B cell (primary cell): Measurements from ENCODE around the gene VPS13D. TPM values are rescaled to one million over a fixed set of nuclear protein-coding genes. Genes with fewer than 3 reads are reported as not detected.

ENCODE experiments used
- ATAC-seq: fragments of 200-7000 bp; cut with Tn5 transposase; one replicate; pipeline ENCODE4 v1.10.0; 2021; ENCODE audit warnings: low read depth, mild to moderate bottlenecking, moderate number of reproducible peaks, moderate library complexity
- CTCF ChIA-PET: fragments of 350-600 bp; sonication (Branson Sonifier 250); formaldehyde crosslinking; loops from one replicate; lab custom pipeline; 2021; ENCODE audit warnings: antibody characterized with exemption, inconsistent platforms; lab: Charles Lee
- POLR2A ChIA-PET: fragments of 350-600 bp; sonication (Branson Sonifier 250); formaldehyde crosslinking; loops from one replicate; lab custom pipeline; 2021; ENCODE audit warnings: antibody characterized with exemption; lab: Charles Lee
- DNase-seq: peaks from one replicate; pipeline ENCODE4 v3.0.0; 2013
- H2AFZ ChIP-seq: 2 replicates; pipeline ENCODE4 v1.6.1; 2012; ENCODE audit warnings: mild to moderate bottlenecking, low read depth, low read length; ENCODE audit not compliant: insufficient read depth, poor library complexity, severe bottlenecking
- H3K27ac ChIP-seq, 2 donors: 1 replicate in 1 of 2; 2 replicates in 1 of 2; pipeline ENCODE4 v1.5.1; 2012 to 2013; ENCODE audit warnings: low read length in 2 of 2, mild to moderate bottlenecking in 2 of 2, moderate library complexity in 1 of 2
- H3K27me3 ChIP-seq, 4 experiments: fragments of 200-600 bp in 1 of 4; sonication (generic) in 1 of 4; replicated peaks in 1 of 4; 1 replicate in 2 of 4; 2 replicates in 2 of 4; pipeline versions ENCODE4 v1.6.1 to v1.7.0; 2013 to 2016; ENCODE audit warnings: low read length in 3 of 4, mild to moderate bottlenecking in 2 of 4, mixed read lengths in 1 of 4, moderate library complexity in 1 of 4; ENCODE audit not compliant: insufficient read depth in 4 of 4, control insufficient read depth in 3 of 4; ENCODE audit errors: control extremely low read depth in 1 of 4
- H3K36me3 ChIP-seq, 2 experiments: replicated peaks in 1 of 2; 1 replicate in 1 of 2; 2 replicates in 1 of 2; pipeline versions ENCODE4 v1.6.1 to v1.7.1; 2013; ENCODE audit warnings: low read length in 1 of 2; ENCODE audit not compliant: insufficient read depth in 2 of 2, control insufficient read depth in 1 of 2; ENCODE audit errors: control extremely low read depth in 1 of 2, extremely low read depth in 1 of 2
- H3K4me1 ChIP-seq, 2 donors: fragments of 200-600 bp in 1 of 2; sonication (generic) in 1 of 2; 1 replicate in 1 of 2; 2 replicates in 1 of 2; pipeline versions ENCODE4 v1.5.1 to v1.6.1; 2013 to 2017; ENCODE audit warnings: low read length in 2 of 2; ENCODE audit not compliant: control insufficient read depth in 2 of 2, insufficient read depth in 2 of 2
- H3K4me2 ChIP-seq: replicated peaks from 2 replicates; pipeline ENCODE3; 2012; ENCODE audit warnings: mild to moderate bottlenecking, low read depth, low read length; ENCODE audit not compliant: poor library complexity, severe bottlenecking
- H3K4me3 ChIP-seq, 5 experiments: fragments of 200-600 bp in 1 of 5; sonication (generic) in 1 of 5; 1 replicate in 3 of 5; 2 replicates in 2 of 5; pipeline versions ENCODE4 v1.5.1 to v1.7.0; 2011 to 2016; ENCODE audit warnings: low read length in 4 of 5, mild to moderate bottlenecking in 4 of 5, low read depth in 2 of 5, control low read depth in 1 of 5, moderate library complexity in 1 of 5; ENCODE audit not compliant: insufficient read depth in 1 of 5; ENCODE audit errors: control extremely low read depth in 1 of 5, extremely low read depth in 1 of 5
- H3K79me2 ChIP-seq: fragments of 200-600 bp; sonication (generic); one replicate; pipeline ENCODE4 v1.6.0; 2016; ENCODE audit warnings: low read length; ENCODE audit not compliant: control insufficient read depth, insufficient read depth
- H3K9ac ChIP-seq: fragments of 200-600 bp; sonication (generic); 2 replicates; pipeline ENCODE4 v1.6.1; 2017; ENCODE audit warnings: mild to moderate bottlenecking, low read length, moderate library complexity
- H3K9me3 ChIP-seq, 3 donors: one replicate each; pipeline versions ENCODE4 v1.6.1 to v1.7.1; 2013; ENCODE audit warnings: low read length in 2 of 3; ENCODE audit not compliant: control insufficient read depth in 2 of 3, insufficient read depth in 1 of 3; ENCODE audit errors: control extremely low read depth in 1 of 3
- H4K20me1 ChIP-seq: 2 replicates; pipeline ENCODE4 v1.6.0; 2012; ENCODE audit warnings: mild to moderate bottlenecking, low read length; ENCODE audit not compliant: insufficient read depth, control insufficient read depth, poor library complexity, severe bottlenecking
- H3K27ac Mint-ChIP-seq: one replicate; pipeline ENCODE4 v1.8.0; 2021; ENCODE audit warnings: mixed read lengths
- H3K27me3 Mint-ChIP-seq: one replicate; pipeline ENCODE4 v1.8.0; 2021; ENCODE audit warnings: mixed read lengths
- H3K4me1 Mint-ChIP-seq: one replicate; pipeline ENCODE4 v1.8.0; 2021; ENCODE audit warnings: mixed read lengths
- H3K4me3 Mint-ChIP-seq: one replicate; pipeline ENCODE4 v1.8.0; 2021; ENCODE audit warnings: mixed read lengths
- H3K9me3 Mint-ChIP-seq: one replicate; pipeline ENCODE4 v1.8.0; 2022; ENCODE audit warnings: mixed read lengths; ENCODE audit not compliant: insufficient read depth
- EZH2 ChIP-seq: IDR thresholded peaks from 2 replicates; pipeline ENCODE4 v1.6.1; 2012; ENCODE audit warnings: borderline replicate concordance, low read depth, mild to moderate bottlenecking, moderate library complexity, low read length; ENCODE audit not compliant: insufficient read depth, poor library complexity, severe bottlenecking
- WGBS: methylation state at CpG from one replicate; pipeline ENCODE4 v1.1.5; 2013; ENCODE audit warnings: missing lambda C conversion rate; ENCODE audit not compliant: insufficient coverage; 5-methylcytosine and 5-hydroxymethylcytosine counted together
- intact Hi-C: fragments of 100-400 bp; cut with micrococcal nuclease; formaldehyde crosslinking; loops from one replicate; pipeline ENCODE4 v1.10.0; 2022
- polyA plus RNA-seq: library from polyadenylated mRNA; depleted of rRNA; stranded (reverse); fragments of >200 nt; gene quantifications from 2 replicates; pipeline ENCODE4 v1.2.3, GENCODE V29; 2012
- total RNA-seq, 2 donors: library from RNA; stranded (reverse); fragments of 120-200 nt in 1 of 2; gene quantifications; 1 replicate in 1 of 2; 2 replicates in 1 of 2; pipeline versions ENCODE4 v1.2.3 to v1.2.4, GENCODE V29; 2013 to 2022
- TF ChIP-seq, protein P1 (sequence below): fragments of 200-600 bp; IDR thresholded peaks from one replicate; pipeline ENCODE4 v1.8.0; 2022; ENCODE audit warnings: antibody characterized with exemption, mild to moderate bottlenecking

Gene VPS13D
- total and polyA plus RNA-seq, 2 donors (not counting 1 experiment from before 2014, with no cell fraction given) = 29.9 to 104 TPM

DNA sequence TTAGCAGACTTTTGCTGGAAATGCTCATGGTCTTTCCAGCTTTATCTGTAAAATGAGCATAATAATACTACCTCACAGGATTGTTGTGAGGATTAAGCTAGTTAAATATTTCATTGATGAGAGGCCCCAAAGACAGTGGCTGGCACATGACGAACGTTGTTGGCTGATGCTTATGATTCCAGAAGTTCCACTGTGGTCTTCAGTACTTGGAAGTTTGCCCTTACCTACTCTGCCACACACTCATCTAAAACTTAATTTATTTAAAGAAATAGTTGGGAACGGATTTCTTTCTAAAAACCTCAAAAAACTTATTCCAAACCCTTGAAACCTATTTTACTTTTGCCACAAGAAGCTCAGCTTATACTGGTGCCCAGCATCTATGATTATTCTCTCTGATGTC lies 217.5 kb downstream of the VPS13D start:
- Histone ChIP-seq H3K4me1 (peaks cover 6 to 13% of the 10 kb centered on the region in 2 donors), H2AFZ (no peak overlapping the region), H3K27me3 (no peaks in the 10 kb centered on the region), H3K4me3 (no peak overlapping the region), H3K9me3 (no peaks in the 10 kb centered on the region), H3K79me2 (no peaks in the 10 kb centered on the region), H3K36me3 (peaks cover 7 to 19% of the 10 kb centered on the region in 2 experiments), H3K4me2 (no peak overlapping the region), H3K27ac (no peak overlapping the region), H3K9ac (no peak overlapping the region), H4K20me1 (no peaks in the 10 kb centered on the region)
- H3K27ac Mint-ChIP-seq = no peak overlapping the region
- TF ChIP-seq, protein P1, sequence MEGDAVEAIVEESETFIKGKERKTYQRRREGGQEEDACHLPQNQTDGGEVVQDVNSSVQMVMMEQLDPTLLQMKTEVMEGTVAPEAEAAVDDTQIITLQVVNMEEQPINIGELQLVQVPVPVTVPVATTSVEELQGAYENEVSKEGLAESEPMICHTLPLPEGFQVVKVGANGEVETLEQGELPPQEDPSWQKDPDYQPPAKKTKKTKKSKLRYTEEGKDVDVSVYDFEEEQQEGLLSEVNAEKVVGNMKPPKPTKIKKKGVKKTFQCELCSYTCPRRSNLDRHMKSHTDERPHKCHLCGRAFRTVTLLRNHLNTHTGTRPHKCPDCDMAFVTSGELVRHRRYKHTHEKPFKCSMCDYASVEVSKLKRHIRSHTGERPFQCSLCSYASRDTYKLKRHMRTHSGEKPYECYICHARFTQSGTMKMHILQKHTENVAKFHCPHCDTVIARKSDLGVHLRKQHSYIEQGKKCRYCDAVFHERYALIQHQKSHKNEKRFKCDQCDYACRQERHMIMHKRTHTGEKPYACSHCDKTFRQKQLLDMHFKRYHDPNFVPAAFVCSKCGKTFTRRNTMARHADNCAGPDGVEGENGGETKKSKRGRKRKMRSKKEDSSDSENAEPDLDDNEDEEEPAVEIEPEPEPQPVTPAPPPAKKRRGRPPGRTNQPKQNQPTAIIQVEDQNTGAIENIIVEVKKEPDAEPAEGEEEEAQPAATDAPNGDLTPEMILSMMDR = no peak
- TF ChIP-seq EZH2 = no peak
- ChIA-PET CTCF (no interaction called here), POLR2A (no interaction called here)
- peaks cover 17% of the 10 kb centered on the region for H3K4me1 Mint-ChIP-seq
- no CpG with 5 or more reads among the region's 3 CpGs for WGBS
- H3K4me3 Mint-ChIP-seq = no peak overlapping the region
- DNase-seq (no peak), ATAC-seq (no peak)
- H3K9me3 Mint-ChIP-seq = no peaks in the 10 kb centered on the region
- intact Hi-C loops = no loop called here
- H3K27me3 Mint-ChIP-seq = no peaks in the 10 kb centered on the region

DNA sequence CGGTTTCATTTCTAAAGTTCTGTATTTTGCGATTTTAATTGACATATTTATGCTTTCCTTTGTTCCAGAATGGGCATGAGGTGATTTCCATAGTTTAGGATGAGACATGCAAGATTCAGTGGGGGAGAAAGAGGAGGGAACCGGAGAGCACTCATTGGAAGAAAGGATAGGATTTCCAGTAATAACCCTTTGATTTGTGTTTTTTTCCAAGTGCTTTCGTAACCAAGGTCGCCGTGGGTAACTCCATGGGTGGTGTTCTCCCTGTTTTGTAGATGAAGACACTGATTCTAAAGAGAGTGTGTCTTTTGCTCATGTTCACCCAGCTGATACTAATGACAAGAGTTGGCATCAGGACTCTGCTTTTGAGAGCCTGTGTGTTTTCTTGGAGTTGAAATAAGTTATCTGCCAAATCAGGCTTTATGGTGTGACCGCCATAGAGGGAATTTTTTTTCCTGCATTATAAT lies 218.1 kb downstream of the VPS13D start:
- CTCF ChIA-PET = interaction anchor here (0.6 kb wide), 2 partner anchors 8 to 250 kb away, joined by 3 read pairs; no protein-coding TSS in a partner anchor
- H3K9me3 Mint-ChIP-seq = no peaks in the 10 kb centered on the region
- no peaks in the 10 kb centered on the region for H3K27me3 ChIP-seq

More for the DNA sequence above, 218.1 kb downstream of the VPS13D start:
- intact Hi-C loops = no loop called here
- Histone ChIP-seq H3K4me2 (no peak overlapping the region), H3K79me2 (no peaks in the 10 kb centered on the region), H2AFZ (no peak overlapping the region), H3K4me1 (peaks cover 6 to 13% of the 10 kb centered on the region in 2 donors), H3K36me3 (peaks cover 7 to 20% of the 10 kb centered on the region in 2 experiments), H3K9me3 (no peaks in the 10 kb centered on the region), H3K9ac (no peak overlapping the region), H4K20me1 (no peaks in the 10 kb centered on the region), H3K4me3 (no peak overlapping the region), H3K27ac (no peak overlapping the region)
- POLR2A ChIA-PET = no interaction called here
- no peak for ATAC-seq
- WGBS = 93% methylated on average over 5 of the region's 7 CpGs
- no peak for DNase-seq
- H3K27ac Mint-ChIP-seq = peak overlapping the region; percentile 20
- no peak overlapping the region for H3K4me3 Mint-ChIP-seq
- H3K4me1 Mint-ChIP-seq = peaks cover 17% of the 10 kb centered on the region
- H3K27me3 Mint-ChIP-seq = no peaks in the 10 kb centered on the region
- TF ChIP-seq, protein P1 = no peak
- no peak for TF ChIP-seq EZH2
